Esophagus squamous epithelium (tissue), 5 donors: ENCODE measurements around the gene SYNRG. TPM values are rescaled to one million over a fixed set of nuclear protein-coding genes. Genes with fewer than 3 reads are reported as not detected.

ENCODE experiments used
- DNase-seq: peaks from one replicate; lab custom pipeline; 2025; lab: John Stamatoyannopoulos, UW
- H3K27ac ChIP-seq, 4 donors: fragments of 200-600 bp; sonication (generic); one replicate each; pipeline ENCODE4 v1.5.1; 2016 to 2019; ENCODE audit warnings: mild to moderate bottlenecking in 1 of 4
- H3K27me3 ChIP-seq, 4 donors: fragments of 200-600 bp; sonication (generic); 1 replicate in 3 of 4; 2 replicates in 1 of 4; pipeline versions ENCODE4 v1.5.1 to v1.6.0; 2017 to 2021; ENCODE audit warnings: antibody characterized with exemption in 1 of 4
- H3K36me3 ChIP-seq, 3 donors: fragments of 200-600 bp; sonication (generic); one replicate each; pipeline ENCODE4 v1.5.1; 2016 to 2019
- H3K4me1 ChIP-seq, 3 donors: fragments of 200-600 bp; sonication (generic); one replicate each; pipeline ENCODE4 v1.5.1; 2017 to 2019
- H3K4me3 ChIP-seq, 4 donors: fragments of 200-600 bp; sonication (generic); 1 replicate in 3 of 4; 2 replicates in 1 of 4; pipeline ENCODE4 v1.5.1; 2016 to 2019; ENCODE audit warnings: mild to moderate bottlenecking in 2 of 4, moderate library complexity in 1 of 4
- H3K9me3 ChIP-seq, 3 donors: fragments of 200-600 bp; sonication (generic); one replicate each; pipeline ENCODE4 v1.5.1; 2016 to 2019
- POLR2A ChIP-seq, 4 donors: fragments of 450-650 bp; IDR thresholded peaks; one replicate each; pipeline ENCODE4 v1.6.1; 2017; ENCODE audit warnings: antibody characterized with exemption in 4 of 4, mild to moderate bottlenecking in 4 of 4, moderate library complexity in 3 of 4
- WGBS, 2 donors: methylation state at CpG; one replicate each; pipeline ENCODE4 v1.1.5; 2018; 5-methylcytosine and 5-hydroxymethylcytosine counted together
- intact Hi-C: fragments of 100-400 bp; cut with DNase I; formaldehyde crosslinking; loops from one replicate; pipeline ENCODE4 v1.15.0; 2022
- total RNA-seq, 4 donors: library from RNA; depleted of rRNA; stranded (reverse); fragments of >200 nt; gene quantifications; one replicate each; pipeline ENCODE4 v1.1.0, GENCODE V29; 2016
- TF ChIP-seq, protein P1 (sequence below), 6 experiments: fragments of 450-650 bp in 4 of 6; fragments of 200-600 bp in 2 of 6; sonication (generic) in 2 of 6; IDR thresholded peaks; one replicate each; pipeline ENCODE4 v1.5.1; 2016 to 2019; ENCODE audit warnings: antibody characterized with exemption in 6 of 6, mild to moderate bottlenecking in 4 of 6, moderate library complexity in 4 of 6
- donor health status: DM: yes; HTN: yes; CAD: no.

SYNRG gene
- total RNA-seq, 4 donors from 2014 or later: 16.5 to 24.2 (median 21.3) TPM

GRCh38 chr17:37553401-37553966, 55.7 kb downstream of the SYNRG start:
- intact Hi-C loops: no loop called here
- Histone ChIP-seq H3K27me3 (no peaks in the 10 kb centered on the region), H3K4me1 (peaks cover 0 to 21% (median 3%) of the 10 kb centered on the region in 3 donors), H3K9me3 (no peaks in the 10 kb centered on the region), H3K27ac (no peak overlapping the region), H3K36me3 (peaks cover 0 to 77% (median 7%) of the 10 kb centered on the region in 3 donors), H3K4me3 (no peak overlapping the region)
- 77 to 91% methylated on average over 4 to 6 of the region's 6 CpGs for WGBS, 2 donors
- no peak for DNase-seq
- TF ChIP-seq POLR2A (IDR thresholded peaks at IDR 0.05): no peak
- TF ChIP-seq, protein P1, sequence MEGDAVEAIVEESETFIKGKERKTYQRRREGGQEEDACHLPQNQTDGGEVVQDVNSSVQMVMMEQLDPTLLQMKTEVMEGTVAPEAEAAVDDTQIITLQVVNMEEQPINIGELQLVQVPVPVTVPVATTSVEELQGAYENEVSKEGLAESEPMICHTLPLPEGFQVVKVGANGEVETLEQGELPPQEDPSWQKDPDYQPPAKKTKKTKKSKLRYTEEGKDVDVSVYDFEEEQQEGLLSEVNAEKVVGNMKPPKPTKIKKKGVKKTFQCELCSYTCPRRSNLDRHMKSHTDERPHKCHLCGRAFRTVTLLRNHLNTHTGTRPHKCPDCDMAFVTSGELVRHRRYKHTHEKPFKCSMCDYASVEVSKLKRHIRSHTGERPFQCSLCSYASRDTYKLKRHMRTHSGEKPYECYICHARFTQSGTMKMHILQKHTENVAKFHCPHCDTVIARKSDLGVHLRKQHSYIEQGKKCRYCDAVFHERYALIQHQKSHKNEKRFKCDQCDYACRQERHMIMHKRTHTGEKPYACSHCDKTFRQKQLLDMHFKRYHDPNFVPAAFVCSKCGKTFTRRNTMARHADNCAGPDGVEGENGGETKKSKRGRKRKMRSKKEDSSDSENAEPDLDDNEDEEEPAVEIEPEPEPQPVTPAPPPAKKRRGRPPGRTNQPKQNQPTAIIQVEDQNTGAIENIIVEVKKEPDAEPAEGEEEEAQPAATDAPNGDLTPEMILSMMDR (IDR thresholded peaks at IDR 0.05): no peak

- Histone ChIP-seq H3K27me3 (no peaks in the 10 kb centered on the region), H3K4me3 (no peak overlapping the region), H3K36me3 (peaks cover 0 to 67% (median 5%) of the 10 kb centered on the region in 3 donors), H3K27ac (peak overlapping the region in 2 of 4 donors; percentile 18 to 27), H3K4me1 (peaks cover 0 to 27% (median 3%) of the 10 kb centered on the region in 3 donors), H3K9me3 (no peaks in the 10 kb centered on the region)
- 33 to 66% methylated on average over 3 of the region's 3 CpGs for WGBS, 2 donors
- TF ChIP-seq POLR2A (IDR thresholded peaks at IDR 0.05): no peak
- TF ChIP-seq, protein P1 (IDR thresholded peaks at IDR 0.05): no peak
- no peak for DNase-seq
- intact Hi-C loops: no loop called here
These were observed 57.4 kb downstream of the SYNRG start for GRCh38 chr17:37551788-37552187.

- Histone ChIP-seq H3K9me3 (no peaks in the 10 kb centered on the region), H3K4me3 (no peak overlapping the region), H3K27ac (no peak overlapping the region), H3K4me1 (peaks cover 0 to 33% (median 3%) of the 10 kb centered on the region in 3 donors), H3K36me3 (peaks cover 0 to 54% (median 0%) of the 10 kb centered on the region in 3 donors), H3K27me3 (no peaks in the 10 kb centered on the region)
- DNase-seq: no peak
- WGBS, 2 donors: 68 to 73% methylated on average over 1 of the region's 1 CpG
- TF ChIP-seq, protein P1 (IDR thresholded peaks at IDR 0.05): no peak
- no peak for TF ChIP-seq POLR2A (IDR thresholded peaks at IDR 0.05)
- intact Hi-C loops: no loop called here
These were observed 61.2 kb downstream of the SYNRG start for GRCh38 chr17:37547986-37548385.

DNA sequence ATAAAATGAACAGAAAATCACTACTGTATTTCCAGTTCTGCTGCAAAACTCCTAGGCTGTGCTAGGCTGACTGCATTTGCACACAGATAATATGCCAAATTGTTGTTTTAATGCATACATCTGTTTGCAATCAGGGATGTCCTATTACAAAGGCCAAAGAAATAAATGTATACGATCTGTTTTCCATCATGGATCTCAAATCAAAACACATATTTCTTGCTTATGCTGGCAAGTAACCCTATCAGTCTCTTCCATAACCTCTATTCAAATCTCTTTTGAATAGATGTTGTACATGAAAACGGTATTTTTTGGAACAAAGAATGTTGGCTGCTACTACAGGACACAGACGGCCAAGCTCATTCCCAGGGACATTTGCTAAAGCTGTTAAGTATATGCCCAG, 62.9 kb downstream of the SYNRG start:
- 46 to 60% methylated on average over 3 of the region's 3 CpGs for WGBS, 2 donors
- intact Hi-C loops: no loop called here
- H3K27me3 ChIP-seq: no peaks in the 10 kb centered on the region
- peaks cover 0 to 20% (median 2%) of the 10 kb centered on the region in 3 donors for H3K4me1 ChIP-seq
- H3K9me3 ChIP-seq: no peaks in the 10 kb centered on the region
- no peak overlapping the region for H3K4me3 ChIP-seq
- H3K36me3 ChIP-seq: peaks cover 0 to 62% (median 10%) of the 10 kb centered on the region in 3 donors
- DNase-seq: no peak
- TF ChIP-seq, protein P1 (IDR thresholded peaks at IDR 0.05): no peak
- no peak for TF ChIP-seq POLR2A (IDR thresholded peaks at IDR 0.05)
- no peak overlapping the region for H3K27ac ChIP-seq

GRCh38 chr17:37545486-37545885, 63.7 kb downstream of the SYNRG start:
- TF ChIP-seq POLR2A (IDR thresholded peaks at IDR 0.05): no peak
- TF ChIP-seq, protein P1 (IDR thresholded peaks at IDR 0.05): no peak
- H3K9me3 ChIP-seq: no peaks in the 10 kb centered on the region
- DNase-seq: no peak
- intact Hi-C loops: no loop called here
- 90 to 94% methylated on average over 2 of the region's 2 CpGs for WGBS, 2 donors
- H3K27ac ChIP-seq: no peak overlapping the region
- H3K4me3 ChIP-seq: no peak overlapping the region
- H3K4me1 ChIP-seq: peaks cover 0 to 12% (median 0%) of the 10 kb centered on the region in 3 donors
- H3K36me3 ChIP-seq: peaks cover 0 to 64% (median 12%) of the 10 kb centered on the region in 3 donors
- H3K27me3 ChIP-seq: no peaks in the 10 kb centered on the region
